Hematopoietic multipotent progenitor cell treated with erythropoietin and hydrocortisone succinate and interleukin-3 and kit ligand, for 17 days (in vitro differentiated cells): Measurements from ENCODE around the gene RAP1GDS1.
"Not testable (repeated sequence)": the region's sequence is repeated elsewhere in the genome, so short reads cannot be mapped to it uniquely, and the experiment has no call there.

Source experiments
- DNase-seq: peaks from one replicate; pipeline ENCODE4 v3.0.0-alpha.2; 2015; ENCODE audit warnings: low spot score

RAP1GDS1 gene

GRCh38 chr4:98352940-98353339, 91.8 kb downstream of the RAP1GDS1 start:
- no peak for DNase-seq

DNA sequence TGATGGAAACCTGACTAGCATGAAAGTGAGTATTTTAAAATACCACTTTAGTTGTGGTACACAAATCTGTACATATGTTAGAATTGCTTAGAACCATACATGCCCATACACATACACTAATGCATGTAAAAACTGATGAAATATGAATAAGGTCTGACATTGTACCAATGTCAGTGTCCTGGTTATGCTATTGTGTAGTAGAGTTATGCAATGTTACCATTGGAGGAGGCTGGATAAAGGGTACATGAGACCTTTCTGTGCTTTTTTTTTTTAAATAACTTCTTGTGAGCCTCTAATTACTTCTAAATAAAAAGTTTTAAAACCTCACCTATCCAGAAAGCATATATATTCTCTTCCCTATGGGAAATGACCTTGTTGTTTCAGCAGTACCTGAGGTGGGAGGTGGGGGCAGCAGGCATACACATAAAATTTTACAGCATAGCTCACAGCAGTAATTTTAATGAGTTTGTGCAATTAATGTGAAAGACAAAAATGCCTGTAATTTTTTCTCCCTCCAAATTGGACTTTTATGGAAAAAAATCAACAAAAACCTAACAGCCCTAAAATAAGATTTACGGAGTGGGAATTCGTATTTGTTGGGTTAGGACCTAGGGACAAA, 97.6 kb downstream of the RAP1GDS1 start:
- DNase-seq = no peak

GRCh38 chr4:98359646-98360045, 98.5 kb downstream of the RAP1GDS1 start:
- DNase-seq = no peak

GRCh38 chr4:98363431-98363830, 102.2 kb downstream of the RAP1GDS1 start:
- DNase-seq = no peak

GRCh38 chr4:98366275-98366674, 105.1 kb downstream of the RAP1GDS1 start:
- not testable (repeated sequence) for DNase-seq

DNA sequence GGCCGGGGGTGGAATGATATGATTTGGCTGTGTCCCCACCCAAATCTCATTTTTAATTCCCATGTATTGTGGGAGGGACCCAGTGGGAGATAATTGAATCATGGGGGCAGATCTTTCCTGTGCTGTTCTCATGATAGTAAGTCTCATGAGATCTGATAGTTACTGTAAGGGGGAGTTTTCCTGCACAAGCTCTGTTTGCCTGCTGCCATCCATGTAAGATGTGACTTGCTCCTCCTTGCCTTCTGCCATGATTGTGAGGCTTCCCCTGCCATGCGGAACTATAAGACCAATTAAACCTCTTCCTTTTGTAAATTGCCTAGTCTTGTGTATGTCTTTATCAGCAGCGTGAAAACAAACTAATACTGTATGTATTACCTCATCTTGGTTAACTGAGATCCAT, 106.8 kb downstream of the RAP1GDS1 start:
- not testable (repeated sequence) for DNase-seq

- DNase-seq = no peak
These were observed 108.1 kb downstream of the RAP1GDS1 start for GRCh38 chr4:98369322-98369721.

DNA sequence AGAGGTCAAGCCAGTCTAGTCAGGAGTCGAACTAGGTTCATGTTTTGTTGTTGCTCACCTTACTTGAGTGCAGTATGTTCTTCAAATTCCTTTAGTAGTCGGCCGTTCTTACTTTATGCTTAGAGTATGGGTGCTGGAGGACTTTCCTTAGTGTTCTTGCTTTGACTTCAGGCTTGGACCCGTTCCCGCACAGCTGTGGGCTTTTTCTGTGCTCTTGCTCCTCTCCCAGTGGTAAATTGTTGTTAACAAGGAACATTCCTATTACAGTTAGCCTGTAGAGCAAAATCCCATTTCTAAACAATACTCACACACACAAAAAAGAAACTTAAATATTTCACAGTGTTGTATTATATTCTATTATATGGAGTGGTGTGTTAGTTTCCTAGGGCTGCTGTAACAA, 113.5 kb downstream of the RAP1GDS1 start:
- no peak for DNase-seq

GRCh38 chr4:98377559-98377958, 116.4 kb downstream of the RAP1GDS1 start:
- DNase-seq = no peak

GRCh38 chr4:98381306-98381705, 120.1 kb downstream of the RAP1GDS1 start:
- no peak for DNase-seq

- no peak for DNase-seq
These were observed 122.4 kb downstream of the RAP1GDS1 start for GRCh38 chr4:98383431-98384106.

DNA sequence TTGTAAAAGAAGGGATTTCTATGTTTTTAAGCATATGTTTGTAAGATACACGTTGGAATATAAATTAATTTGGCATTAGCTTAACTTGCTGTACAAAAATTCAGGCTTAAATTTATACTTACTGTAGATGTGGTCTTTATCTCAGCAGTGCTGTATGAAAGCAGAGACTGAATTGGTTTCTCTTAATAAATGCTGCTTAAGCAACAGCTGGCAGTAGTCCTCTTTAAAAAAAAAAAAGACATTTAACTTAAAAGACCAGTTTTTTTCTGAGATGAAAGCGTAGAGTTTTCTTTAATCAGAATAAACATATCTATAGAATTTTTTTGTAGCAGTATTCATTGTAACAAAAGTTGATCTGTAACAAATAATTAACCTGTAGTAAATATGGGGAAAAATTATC, 124.6 kb downstream of the RAP1GDS1 start:
- DNase-seq = no peak

- DNase-seq = no peak
These were observed 126.3 kb downstream of the RAP1GDS1 start for GRCh38 chr4:98387345-98388026.

GRCh38 chr4:98394134-98394533, 132.9 kb downstream of the RAP1GDS1 start:
- DNase-seq = no peak

- no peak for DNase-seq
These were observed 138.7 kb downstream of the RAP1GDS1 start for GRCh38 chr4:98399915-98400314.

DNA sequence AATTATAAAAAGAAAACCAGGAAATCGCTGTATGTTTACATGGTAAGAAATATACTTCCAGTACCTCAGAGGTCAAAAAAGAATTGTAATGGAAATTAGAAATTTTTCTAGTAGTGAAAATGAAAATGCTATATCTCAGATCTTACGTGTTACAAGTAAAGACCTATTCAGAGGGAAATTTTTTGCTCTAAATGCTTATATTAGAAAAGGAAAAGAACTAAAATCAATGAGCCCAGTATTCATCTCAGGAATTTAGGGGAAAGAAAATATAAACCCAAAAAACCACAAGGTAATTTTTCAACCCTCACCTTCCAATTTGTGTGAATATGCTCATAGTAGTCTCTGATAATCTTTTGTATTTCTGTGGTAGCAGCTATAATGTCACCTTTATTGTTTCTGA, 145.6 kb downstream of the RAP1GDS1 start:
- no peak for DNase-seq

DNA sequence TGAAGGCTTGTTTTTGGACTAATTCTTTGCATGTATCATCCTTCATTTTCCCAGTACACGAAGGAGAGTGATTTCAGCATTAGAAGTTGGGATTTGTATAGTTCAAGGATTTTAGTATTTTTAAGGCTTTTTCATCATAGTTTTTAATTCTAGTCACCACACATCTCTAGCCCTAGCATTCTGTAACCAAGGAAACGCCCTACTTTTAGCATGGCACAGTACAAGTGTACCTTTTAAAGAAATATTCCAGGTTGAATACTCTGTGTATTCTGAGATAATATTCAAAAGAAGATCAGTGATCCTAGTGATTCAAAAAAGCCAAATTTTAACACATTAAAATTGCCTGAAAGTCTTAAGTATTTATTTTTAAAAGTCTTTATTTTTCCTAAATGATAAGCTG, 150.5 kb downstream of the RAP1GDS1 start:
- DNase-seq = no peak

- no peak for DNase-seq
These were observed 155.7 kb downstream of the RAP1GDS1 start for GRCh38 chr4:98416844-98417243.

DNA sequence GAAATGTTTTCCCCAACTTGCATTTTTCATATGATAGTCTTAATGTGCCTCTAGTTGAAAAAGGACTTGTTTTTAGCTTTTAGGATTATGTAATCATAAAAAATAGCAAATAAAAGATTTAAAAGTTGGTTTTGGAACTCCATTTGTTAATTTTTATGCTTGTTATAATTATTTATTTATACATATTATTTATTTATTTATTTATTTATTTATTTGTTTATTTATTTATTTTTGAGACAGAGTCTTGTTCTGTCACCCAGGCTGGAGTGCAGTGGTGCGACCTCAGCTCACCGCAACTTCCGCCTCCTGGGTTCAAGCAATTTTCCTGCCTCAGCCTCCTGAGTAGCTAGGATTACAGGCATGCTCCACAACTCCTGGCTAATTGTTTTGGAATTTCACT, 159.0 kb downstream of the RAP1GDS1 start:
- not testable (repeated sequence) for DNase-seq

DNA sequence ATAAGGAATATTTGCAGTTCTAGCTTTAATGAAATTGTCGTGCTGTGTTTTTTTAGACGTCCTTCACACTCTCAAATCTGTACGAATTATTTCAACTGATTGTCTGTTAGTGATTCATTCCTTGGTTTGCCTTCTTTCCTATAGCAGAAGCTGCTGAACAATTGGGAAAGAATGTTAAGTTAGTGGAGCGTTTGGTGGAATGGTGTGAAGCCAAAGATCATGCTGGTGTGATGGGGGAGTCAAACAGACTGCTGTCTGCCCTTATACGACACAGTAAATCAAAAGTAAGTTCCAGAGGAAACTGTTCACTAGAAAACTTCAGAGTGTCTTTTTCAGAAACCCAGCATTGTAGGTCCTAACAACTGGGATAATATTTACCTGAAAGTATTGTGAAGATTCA, 159.9 kb downstream of the RAP1GDS1 start:
- DNase-seq = no peak

DNA sequence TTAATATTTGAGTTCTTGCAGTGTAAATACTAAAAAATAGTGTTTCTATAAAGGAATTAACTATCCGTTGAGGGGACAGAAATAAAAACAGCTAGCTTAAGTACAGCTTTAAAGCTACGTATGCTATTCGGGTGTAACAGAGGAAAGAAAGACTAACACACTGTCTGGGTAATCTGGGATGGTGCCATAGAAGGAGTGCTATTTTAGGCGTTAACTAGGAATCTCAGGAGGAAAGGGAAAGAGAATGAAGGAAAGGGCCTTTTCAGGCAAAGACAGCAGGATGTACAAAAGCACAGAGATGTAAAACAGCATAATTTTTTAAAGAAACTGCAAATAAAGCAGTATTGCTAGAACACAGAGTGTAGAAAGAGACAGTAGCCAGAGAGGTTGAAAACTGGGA, 161.8 kb downstream of the RAP1GDS1 start:
- DNase-seq = no peak

DNA sequence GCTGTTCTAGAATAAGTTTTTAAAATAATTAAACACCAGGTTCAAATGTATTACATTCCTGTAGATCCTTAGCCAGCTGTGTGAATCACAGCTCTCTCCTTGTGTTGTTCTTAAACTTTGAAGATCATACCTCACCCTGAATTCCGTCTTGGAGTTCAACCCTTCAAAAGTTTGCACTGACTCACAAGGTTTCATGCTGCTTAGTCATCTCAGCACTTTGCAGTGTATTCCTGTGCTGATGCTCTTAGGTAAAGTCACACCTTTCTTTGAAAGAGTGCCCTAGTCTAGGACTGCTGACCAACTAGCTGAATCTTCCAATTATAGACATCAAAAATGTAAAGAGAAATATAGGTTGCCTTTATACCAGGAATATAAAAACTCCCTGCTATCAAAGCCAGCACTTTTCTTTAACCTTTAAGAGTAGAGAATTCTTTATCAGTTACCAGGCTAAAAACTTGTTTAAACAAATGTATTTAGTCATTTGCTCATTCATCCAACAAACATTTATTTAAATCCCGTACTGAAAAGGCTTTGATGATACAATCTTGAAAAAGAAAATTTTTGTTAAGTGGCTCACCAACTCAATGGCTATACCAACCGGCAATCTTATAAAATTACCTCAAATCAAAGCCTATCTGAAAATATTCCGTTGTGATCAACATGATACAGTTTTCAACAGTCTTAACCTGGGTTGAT, 169.7 kb downstream of the RAP1GDS1 start:
- no peak for DNase-seq

DNA sequence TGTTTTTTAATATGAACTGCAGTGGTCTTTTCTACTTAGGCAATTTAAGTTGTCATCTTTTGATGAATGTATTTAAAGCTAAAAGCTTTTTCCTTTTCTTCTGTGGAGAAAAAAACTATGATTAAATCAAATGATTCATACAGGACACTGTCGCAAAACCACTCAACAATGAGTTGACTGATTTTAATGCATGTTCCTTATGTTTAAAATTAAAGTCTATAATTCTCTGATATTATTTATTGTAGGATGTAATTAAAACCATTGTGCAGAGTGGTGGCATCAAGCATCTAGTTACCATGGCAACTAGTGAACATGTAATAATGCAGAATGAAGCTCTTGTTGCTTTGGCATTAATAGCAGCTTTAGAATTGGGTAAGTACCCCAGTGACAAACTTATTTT, 172.5 kb downstream of the RAP1GDS1 start:
- DNase-seq = no peak
